NCI-H2227 (cell line): ENCODE data around the gene CNNM4.

Source experiments
- DNase-seq: peaks from one replicate; lab custom pipeline; 2025; ENCODE audit not compliant: unreplicated experiment; lab: John Stamatoyannopoulos, UW

CNNM4 gene

GRCh38 chr2:96857667-96858372 lies 97.1 kb downstream of the CNNM4 start, which contains the start of gene ANKRD39:
Gene ANKRD39, minus strand, starts transcription at chr2:96858016. Its CDS starts 29 bp downstream, at chr2:96857987.
- DNase-seq = peak; percentile 100

- peak; percentile 37 for DNase-seq
Measured at GRCh38 chr2:96859099-96859649, 98.5 kb downstream of the CNNM4 start.

- no peak for DNase-seq
Measured at GRCh38 chr2:96859681-96860064, 99.0 kb downstream of the CNNM4 start.

GRCh38 chr2:96860065-96861029 lies 99.6 kb downstream of the CNNM4 start:
- no peak for DNase-seq

- no peak for DNase-seq
Measured at GRCh38 chr2:96861074-96861473, 100.4 kb downstream of the CNNM4 start.
